Activated gamma-delta T cell treated with Interleukin-2 at 50 U/mL for 16 hours (primary cell): Measurements from ENCODE around the gene CNTNAP2.
"Not testable (repeated sequence)": the region's sequence is repeated elsewhere in the genome, so short reads cannot be mapped to it uniquely, and the experiment has no call there.

Source experiments
- DNase-seq: peaks from one replicate; pipeline ENCODE4 v3.0.0-alpha.2; 2020

Gene CNTNAP2

DNA sequence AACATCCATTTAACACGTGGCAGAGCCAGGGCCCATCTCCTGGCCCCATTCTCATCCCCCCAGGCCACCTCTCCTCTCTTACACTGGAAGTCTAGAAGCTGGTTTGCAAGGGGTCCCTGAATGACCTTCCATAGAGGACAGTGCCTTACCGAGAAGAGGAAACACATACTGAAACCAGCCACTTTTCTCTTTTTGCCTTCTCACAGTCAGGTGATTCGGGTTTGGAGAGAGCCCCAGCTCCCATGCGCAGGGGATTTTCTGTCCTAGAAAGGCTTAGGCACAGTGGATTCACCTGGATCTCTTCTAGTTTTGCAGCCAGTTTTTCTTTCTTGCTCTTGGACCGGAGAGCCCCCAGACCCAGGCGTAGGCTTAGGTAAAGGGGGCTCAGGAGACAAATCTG lies 2139.8 kb downstream of the CNTNAP2 start:
- DNase-seq: no peak

DNA sequence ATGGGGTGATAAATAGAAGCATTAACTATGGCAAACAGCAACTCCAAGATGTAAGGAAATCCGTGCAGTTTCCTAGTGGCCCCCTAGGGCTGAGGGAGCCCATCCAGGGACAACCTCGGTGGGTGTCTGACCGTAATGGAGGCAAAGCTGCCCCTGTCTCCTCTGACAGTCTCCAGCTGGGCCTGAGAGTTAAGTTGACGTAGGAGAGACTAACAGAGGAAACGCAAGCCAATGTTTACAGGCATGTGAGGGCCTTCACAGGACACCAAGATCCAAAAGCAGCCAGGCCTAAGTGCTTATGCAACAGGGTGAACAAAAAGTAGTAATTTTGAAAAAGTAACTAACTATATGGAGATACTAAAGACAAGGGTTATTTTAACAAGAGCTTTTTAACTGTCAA lies 2144.0 kb downstream of the CNTNAP2 start:
- no peak for DNase-seq

DNA sequence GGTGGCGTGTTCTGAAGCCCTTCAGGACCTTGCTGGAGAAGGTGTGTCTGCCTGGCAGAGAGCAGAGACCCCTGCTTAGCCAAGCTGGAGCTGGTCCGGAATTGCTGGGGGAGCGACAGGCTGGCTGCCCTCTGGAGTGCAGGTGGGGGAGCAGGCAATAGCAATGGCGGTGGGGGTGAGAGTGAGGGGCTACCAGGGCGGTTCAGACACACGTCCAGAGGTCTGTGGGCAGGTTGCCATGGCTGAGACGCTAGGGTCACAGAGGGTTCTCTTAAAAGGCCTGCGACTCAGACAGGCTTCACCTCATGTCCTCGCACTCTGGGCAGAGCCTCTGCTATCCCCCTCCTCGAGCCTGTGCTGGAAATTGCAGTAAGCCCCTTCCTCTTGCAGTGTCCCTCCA lies 2144.9 kb downstream of the CNTNAP2 start:
- no peak for DNase-seq

DNA sequence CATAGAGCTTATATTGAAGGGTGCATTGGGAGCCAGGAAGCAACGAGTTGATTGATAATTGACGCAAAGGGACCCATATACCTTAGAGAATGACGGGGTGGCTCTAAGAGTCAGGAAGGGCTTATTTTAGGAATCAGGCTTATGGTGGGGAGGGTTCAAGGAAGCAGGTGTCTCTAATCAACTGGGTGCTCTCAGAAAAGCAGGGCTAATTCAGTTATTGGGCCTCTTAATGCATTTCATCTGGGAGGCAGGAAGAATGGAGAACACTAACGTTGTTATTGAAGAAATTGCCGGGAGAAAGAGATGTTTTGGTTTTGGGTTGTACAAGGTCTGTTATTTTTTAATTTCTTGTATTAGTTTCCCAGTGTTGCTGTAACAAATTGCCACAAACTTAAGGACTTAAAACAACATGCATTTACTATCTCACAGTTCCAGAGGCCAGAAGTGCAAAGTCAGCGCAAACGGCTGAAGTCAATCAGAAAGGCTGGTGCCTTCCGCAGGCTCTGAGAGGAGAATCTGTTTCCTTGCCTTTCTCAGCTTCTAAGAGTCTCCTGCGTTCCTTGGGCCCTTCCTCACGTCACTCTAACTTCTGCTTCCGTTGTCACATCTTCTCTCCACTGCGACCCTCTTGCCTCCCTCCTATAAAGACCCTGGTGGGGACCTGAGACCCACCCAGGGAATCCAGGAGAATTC lies 2145.5 kb downstream of the CNTNAP2 start:
- DNase-seq: no peak

DNA sequence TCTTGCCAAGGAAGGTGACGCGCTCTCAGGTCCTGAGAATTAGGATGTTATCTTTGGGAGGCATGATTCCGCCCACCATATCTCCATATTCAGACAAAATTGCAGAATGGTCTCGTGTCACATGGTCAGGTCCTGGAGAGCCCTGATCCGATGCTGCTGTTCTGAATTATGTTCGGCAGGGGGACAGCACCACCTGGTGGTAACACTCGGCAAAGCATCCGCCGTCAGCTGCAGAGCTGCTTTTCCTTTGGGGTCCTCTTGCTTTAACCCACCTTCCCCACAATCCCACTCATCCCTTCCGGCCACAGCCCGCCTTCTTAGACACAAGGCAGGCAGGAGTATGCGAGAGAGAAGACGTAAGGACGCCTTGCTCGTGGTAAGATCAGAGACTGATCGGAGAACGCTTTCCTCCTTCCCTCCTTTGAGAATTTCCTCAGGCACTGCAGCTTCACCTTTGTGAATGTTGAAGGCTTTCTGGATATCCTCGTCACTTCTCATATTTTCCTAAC lies 2146.2 kb downstream of the CNTNAP2 start:
- DNase-seq: peak; percentile 55

DNA sequence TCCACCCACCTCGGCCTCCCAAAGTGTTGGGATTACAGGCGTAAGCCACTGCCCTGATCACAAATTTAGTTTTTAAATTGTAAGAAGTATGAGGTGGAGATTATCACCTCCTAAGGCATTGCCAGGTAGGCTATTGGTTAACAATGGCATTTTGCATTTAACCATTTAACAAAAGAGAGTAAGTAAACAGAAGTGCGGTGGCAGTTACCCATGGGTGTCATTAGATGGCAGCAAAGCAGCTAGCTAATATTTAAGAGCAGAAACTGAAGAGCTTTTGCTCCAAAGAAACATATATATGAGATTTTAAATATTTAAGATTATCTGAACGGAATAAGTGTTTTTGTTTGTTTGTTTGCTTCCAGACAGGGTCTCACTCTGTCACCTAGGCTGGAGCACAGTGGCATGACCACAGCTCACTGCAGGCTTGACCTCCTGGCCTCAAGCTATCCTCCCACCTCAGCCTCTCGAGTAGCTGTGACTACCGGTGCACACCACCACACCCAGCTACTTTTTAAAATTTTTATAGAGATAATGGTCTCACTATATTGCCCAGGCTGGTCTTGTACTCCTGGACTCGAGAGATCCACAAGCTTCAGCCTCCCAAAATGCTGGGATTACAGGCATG lies 2148.4 kb downstream of the CNTNAP2 start:
- DNase-seq: no peak

DNA sequence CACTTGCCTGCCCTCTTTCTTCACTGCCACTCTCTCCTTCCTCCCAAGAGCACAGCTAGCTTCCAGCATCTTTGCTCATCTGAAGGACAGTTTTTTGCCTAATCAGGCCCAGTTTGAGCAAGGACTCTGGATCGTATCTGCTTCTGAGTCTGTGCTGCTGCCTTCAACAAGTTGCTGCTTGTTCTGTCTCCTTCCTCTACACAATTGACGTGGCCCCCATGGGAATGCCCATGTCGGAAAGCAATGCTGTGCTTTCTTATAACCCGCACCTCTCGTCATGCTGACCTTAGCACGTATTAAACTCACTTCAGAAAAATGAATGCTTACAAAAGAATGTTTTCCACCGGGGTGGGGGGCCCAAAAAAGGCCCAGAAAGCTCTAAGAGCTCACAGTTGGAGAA lies 2149.3 kb downstream of the CNTNAP2 start:
- no peak for DNase-seq

DNA sequence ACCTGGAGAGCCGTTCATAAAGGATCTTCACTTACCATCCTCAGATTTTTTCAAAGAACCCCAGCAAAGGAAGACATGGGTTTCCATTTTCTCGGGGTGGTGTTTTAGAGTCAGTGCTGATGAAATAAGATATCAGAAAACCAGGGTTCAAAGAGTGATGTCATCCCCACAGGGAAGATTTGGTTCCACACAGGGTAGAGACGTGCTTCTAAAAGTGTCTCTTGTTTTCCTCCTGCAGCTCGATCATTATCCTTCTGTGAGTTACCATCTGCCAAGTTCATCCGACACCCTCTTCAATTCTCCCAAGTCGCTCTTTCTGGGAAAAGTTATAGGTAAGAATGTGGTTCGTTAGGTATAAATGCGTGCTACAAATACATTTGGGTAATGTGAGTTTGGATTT lies 2150.2 kb downstream of the CNTNAP2 start:
- no peak for DNase-seq

DNA sequence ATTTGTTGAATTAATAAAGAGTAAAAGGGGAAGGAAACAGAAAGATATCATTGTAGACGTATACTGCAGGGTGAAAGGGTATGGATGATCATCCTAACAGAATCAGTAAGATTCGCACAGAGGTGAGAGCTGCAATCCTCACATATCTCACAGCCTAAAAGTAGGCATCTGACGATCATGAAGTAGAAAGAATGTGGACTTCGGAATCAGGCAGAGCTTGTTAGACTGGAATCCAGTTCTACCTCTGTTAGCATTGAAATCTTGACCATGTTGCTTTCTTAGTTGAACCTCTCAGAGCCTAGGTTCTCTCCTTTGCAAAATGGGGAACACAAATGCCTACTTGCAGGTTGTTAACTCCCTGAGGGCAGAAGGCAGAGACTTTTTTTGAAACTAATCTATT lies 2154.0 kb downstream of the CNTNAP2 start:
- no peak for DNase-seq

DNA sequence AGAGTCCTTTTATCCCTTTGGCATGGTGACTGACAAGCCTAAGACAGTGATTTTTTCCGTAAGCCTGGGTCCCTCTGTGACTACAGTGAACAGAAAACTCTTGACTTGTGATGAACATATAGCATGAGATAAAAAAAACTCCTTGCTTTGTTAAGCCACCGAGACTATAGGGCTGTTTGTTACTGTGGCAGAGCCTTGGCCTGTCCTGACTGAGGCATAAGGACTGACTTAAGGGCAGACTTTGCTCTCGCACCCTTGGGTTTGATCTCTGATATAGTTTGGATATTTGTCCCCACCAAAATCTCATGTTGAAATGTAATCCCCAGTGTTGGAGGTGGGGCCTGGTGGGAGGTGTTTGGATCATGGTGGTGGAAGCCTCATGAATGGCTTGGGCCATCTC lies 2157.5 kb downstream of the CNTNAP2 start:
- no peak for DNase-seq

DNA sequence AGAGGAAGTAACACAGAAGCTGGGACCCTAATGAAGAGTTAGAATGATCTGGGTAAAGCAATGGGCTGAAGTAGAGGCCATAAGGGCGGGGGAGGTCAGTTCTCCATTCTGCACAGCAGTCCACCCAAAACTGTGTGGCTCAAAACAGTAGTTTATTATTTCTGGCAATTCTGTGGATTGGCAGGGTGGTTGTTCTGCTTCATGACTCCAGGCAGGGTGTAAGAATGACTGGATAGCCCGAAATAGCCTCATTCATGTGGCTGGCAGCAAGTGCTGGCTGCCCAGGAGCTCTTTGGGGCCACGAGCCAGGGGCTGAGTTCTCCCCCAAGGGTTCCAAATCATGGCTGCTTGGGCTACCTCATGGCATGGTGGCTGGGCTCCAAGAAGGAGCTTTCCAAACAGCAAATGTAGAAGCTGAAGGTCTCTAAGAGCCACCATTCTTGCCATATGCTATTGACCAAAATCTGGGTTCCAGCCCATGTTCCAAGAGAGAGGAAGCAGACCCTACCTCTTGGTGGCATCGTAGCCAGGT lies 2158.8 kb downstream of the CNTNAP2 start:
- no peak for DNase-seq

DNA sequence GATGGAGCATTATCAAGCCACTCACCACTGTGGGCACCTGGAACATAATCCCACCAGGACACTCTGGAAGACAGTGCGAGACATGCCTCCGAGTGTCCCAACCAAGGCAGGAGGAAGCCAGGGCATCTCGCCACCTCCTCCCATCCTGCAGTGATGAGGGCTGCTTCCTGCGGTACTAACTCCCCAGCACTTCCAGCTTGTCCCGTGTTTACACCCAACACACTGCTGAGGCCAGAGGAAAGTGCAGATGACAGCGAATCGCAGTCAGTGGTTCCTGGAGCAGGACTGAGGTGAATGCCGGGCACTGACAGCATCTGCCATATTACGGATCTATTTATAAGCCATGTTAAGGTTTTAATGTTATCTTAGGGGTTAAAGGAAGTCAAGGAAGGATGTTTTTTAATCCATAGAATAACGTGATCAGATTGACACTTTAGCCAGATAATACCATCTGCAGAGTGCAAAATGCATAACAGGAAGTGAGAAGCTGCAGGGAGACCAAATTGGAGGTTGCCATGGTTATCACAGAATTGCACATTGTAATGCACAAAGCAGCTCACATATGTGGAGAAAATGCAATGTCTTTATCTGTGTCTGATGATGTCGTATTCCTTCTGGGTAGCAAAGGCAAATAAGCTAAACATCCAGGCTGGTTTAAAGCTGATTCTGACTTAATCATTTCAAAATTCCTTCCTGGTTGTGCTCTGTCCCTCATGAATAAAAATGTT lies 2159.9 kb downstream of the CNTNAP2 start:
- no peak for DNase-seq

DNA sequence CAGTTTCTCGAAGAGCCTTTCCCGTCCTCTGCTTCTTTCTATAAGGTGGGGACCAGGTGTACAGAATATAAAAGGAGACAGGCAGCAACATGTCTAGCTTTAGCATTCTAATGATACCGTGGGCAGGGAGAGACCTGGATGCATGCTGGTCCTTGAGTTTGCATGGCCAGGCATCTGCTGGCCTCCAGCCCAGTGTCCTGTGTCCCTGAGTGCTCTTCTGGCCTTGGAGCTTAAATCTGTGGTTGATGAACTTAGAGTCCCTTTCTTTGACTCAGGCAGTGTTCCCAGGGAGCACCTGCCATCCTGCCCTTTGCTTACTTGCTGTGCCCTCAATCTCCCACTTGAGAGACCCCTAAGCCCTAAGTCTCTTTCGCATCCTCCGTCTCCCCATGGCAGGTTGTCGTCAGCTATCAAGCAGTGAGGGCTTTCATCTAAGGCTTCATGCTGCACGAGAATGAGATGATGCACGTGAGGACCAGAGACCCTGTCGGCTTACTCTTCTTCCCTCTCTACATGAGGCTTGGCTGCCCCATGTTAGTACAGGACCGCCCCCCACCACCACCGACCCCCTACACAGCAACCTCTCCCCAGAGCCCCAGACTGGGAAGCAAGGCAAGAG lies 2160.6 kb downstream of the CNTNAP2 start:
- DNase-seq: no peak

DNA sequence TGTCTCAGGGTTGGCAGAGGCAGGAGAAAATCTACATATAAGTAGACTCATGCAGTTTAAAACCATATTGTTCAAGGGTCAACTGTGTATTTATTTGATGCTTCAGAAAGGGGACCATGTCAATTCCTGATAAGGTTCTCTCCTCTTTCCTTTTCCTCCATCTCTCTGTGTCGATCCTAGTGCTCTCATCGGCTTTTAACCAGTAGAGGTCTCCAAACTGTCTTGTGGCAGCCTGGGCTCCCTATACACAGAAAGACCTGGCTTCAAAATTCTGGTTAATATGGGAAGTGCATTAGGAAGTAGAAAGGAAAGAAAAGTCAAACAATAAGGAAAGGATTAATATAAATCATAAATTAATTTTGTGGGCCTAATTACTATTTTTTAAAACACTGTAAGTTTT lies 2169.5 kb downstream of the CNTNAP2 start:
- no peak for DNase-seq

DNA sequence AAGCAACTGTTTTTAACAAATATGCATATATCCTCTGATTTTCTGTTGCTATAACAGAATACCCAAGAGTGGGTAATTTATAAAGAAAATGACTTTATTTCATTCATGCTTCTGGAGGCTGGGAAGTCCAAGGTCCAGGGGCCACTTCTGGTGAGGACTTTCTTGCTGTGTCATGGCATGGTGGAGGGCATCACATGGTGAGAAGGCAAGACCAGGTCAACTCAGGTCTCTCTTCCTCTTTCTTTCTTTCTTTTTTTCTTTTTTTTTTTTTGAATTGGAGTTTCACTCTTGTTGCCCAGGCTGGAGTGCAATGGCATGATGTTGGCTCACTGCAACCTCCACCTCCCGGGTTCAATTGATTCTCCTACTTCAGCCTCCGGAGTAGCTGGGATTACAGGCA lies 2170.9 kb downstream of the CNTNAP2 start:
- DNase-seq: no peak

DNA sequence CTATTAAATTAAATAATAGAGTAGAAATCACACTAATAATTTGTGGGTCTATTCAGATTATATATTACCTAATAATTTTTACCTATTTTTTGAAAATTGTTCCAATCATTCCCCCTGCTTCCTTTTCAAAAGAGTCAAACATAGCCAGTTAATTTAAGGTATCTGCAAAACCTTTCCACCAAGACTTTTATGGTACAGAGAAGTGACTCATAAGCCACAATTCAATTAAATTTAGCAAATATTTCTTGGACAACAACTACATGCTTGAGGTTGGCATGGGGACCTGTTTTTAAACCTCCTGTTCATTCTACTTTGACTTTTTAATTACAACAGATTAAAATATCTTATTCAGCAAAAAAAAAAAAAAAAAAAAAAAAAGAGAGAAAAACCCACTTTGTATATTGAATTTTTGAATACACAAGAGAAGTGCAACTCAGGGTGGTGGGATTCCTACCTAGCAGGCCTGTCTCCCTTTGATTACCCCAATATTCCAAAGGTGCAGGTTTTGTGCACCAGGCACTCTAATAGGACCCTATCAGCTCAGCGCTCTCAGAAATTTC lies 2172.1 kb downstream of the CNTNAP2 start:
- DNase-seq: no peak

DNA sequence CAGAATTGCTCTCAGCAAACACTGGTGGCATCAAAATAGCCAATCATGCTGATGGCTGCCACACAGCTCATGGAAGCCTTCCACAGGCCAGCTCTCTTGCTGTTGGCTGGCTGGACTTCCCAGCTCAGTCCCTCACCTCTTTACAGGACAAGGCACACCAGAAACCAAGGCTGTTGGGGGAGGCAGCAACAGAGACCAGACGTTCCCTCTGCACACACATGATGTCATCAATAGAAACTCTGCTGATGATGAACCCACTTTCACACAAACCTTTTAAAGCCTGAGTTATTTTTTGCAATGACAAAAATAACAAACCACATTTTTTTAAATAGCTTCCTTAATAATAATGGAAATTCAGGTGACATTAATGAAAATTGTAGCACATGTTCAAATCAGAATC lies 2173.0 kb downstream of the CNTNAP2 start:
- no peak for DNase-seq

DNA sequence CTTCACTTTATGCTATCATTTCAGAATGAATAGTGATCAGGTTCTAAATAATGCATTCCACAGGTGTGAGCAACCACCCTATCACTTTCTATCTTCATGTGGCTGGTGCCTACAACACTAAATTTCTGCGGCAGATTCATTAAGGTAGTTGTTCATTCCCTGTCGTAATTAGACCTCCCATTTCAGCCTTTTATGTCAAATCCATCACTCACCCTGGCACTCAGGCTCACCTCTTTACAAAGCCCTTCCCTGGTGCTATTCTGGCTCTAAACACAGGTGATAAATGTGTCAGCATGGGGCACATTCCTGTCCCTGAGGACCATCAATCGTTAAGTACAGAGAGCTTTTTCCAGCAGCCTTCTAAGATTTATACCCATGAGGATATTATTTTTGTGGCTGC lies 2173.9 kb downstream of the CNTNAP2 start:
- DNase-seq: no peak

DNA sequence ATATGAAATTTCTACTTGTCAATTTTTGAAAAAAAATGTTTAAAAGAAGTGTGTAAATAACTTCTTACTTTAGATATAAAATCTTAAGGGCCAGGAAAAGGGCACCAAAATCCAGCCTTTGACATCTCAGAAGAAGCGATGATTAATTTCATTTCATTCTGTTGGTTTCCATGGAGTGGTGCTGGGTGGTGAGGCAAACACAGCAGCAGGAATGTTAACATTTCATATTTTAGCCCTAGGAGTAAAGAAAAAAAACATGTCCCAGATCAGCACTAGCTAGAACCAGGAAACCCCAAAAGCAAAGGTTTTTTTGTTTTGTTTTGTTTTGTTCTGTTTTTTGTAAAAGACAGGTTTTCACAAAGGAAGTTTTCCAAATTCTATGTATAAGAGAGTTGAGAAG lies 2175.2 kb downstream of the CNTNAP2 start:
- no peak for DNase-seq

DNA sequence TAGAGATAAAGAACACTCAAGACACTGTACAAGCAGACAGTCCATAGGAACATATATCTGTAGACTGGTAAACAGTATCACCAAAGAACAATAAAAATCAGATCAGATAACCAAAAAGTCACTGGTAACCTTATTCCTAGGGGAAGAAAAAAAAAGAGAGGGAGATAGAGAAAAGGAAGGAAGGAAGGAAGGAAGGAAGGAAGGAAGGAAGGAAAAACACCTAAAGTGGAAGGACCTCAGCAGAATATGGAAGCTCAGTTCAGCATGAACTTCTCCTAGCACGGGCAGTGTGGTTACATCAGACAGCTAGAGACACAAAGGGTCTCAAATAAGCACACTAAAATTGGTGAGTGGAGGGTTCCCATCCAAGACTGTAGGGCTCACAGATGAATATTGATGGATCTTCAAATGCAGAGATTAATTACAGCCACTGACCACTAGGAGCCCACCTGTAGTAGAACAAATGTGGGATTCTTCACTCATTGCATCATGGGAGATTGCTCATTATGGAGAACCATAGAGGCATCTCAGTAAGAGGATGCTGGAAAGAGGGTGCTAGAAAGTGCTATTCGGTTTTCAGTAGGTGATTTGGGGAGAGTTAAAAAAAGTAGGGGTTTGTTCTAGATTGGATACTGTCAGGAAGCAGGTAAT lies 2180.5 kb downstream of the CNTNAP2 start:
- DNase-seq: no peak

DNA sequence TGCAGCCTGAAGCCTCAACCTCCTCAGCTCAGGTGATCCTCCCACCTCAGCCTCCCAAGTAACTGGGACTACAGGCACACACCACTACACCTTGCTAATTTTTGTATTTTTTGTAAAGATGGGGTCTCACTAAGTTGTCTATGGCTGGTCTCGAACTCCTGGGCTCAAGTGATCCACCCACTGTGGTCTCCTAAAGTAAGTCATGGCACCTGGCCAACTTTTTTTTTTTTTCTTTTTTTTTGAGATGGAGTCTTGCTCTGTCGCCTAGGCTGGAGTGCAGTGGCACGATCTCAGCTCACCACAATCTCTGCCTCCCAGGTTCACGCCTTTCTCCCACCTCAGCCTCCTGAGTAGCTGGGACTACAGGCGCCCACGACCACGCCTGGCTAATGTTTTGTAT lies 2182.2 kb downstream of the CNTNAP2 start:
- not testable (repeated sequence) for DNase-seq
